Neural cell (in vitro differentiated cells): Measurements from ENCODE around the gene PTPRT. TPM values are rescaled to one million over a fixed set of nuclear protein-coding genes. Genes with fewer than 3 reads are reported as not detected.

Experiments used
- H2AFZ ChIP-seq: fragments of 200-600, 300-800 bp; sonication (generic), shearing (Covaris generic); 2 replicates; pipeline ENCODE4 v1.6.0; 2014; ENCODE audit warnings: low read depth, mild to moderate bottlenecking, antibody characterized with exemption, low read length, moderate library complexity
- H3F3A ChIP-seq: fragments of 200-600 bp; shearing (Covaris generic); 2 replicates; pipeline ENCODE4 v1.6.1; 2016; ENCODE audit warnings: mild to moderate bottlenecking, moderate library complexity, mixed read lengths, antibody characterized with exemption, low read length; ENCODE audit not compliant: insufficient read depth, poor library complexity, severe bottlenecking
- H3K27ac ChIP-seq: fragments of 200-600, 300-800 bp; sonication (generic), shearing (Covaris generic); 2 replicates; pipeline ENCODE4 v1.5.1; 2014; ENCODE audit warnings: mild to moderate bottlenecking, low read length, moderate library complexity
- H3K27me3 ChIP-seq: fragments of 300-800, 200-600 bp; sonication (generic), shearing (Covaris generic); 2 replicates; pipeline ENCODE4 v1.6.0; 2014; ENCODE audit warnings: mild to moderate bottlenecking, low read depth, low read length, moderate library complexity; ENCODE audit not compliant: insufficient read depth
- H3K36me3 ChIP-seq: fragments of 300-800, 200-600 bp; sonication (generic), shearing (Covaris generic); 2 replicates; pipeline ENCODE4 v1.5.1; 2014; ENCODE audit warnings: mild to moderate bottlenecking, antibody characterized with exemption, low read length, moderate library complexity; ENCODE audit not compliant: insufficient read depth
- H3K4me2 ChIP-seq: fragments of 300-800, 200-600 bp; sonication (generic), shearing (Covaris generic); 2 replicates; pipeline ENCODE4 v1.6.0; 2014; ENCODE audit warnings: mild to moderate bottlenecking, low read length
- H3K4me3 ChIP-seq: fragments of 300-800, 200-600 bp; sonication (generic), shearing (Covaris generic); 2 replicates; pipeline ENCODE4 v1.5.1; 2014; ENCODE audit warnings: mild to moderate bottlenecking, low read length, moderate library complexity
- H3K79me2 ChIP-seq: fragments of 200-600 bp; shearing (Covaris generic); replicated peaks from 2 replicates; pipeline ENCODE4 v1.6.0; 2014; ENCODE audit warnings: mild to moderate bottlenecking, low read length, moderate library complexity; ENCODE audit not compliant: insufficient read depth
- H3K9ac ChIP-seq: fragments of 300-800, 200-600 bp; sonication (generic), shearing (Covaris generic); 2 replicates; pipeline ENCODE4 v1.6.1; 2016; ENCODE audit warnings: mild to moderate bottlenecking, low read length, mixed read lengths
- H3K9me2 ChIP-seq: fragments of 200-600 bp; shearing (Covaris generic); 2 replicates; pipeline ENCODE4 v1.6.1; 2016; ENCODE audit warnings: mild to moderate bottlenecking, low read length, mixed read lengths; ENCODE audit not compliant: insufficient read depth
- H3K9me3 ChIP-seq: fragments of 200-600, 300-800 bp; sonication (generic), shearing (Covaris generic); 2 replicates; pipeline ENCODE4 v1.6.1; 2016; ENCODE audit warnings: mild to moderate bottlenecking, mixed run types, low read length, moderate library complexity, mixed read lengths
- H4K20me1 ChIP-seq: fragments of 200-600 bp; shearing (Covaris generic); 2 replicates; pipeline ENCODE4 v1.6.1; 2016; ENCODE audit warnings: mild to moderate bottlenecking, mixed run types; ENCODE audit not compliant: insufficient read depth
- EP300 ChIP-seq: fragments of 450-650 bp; conservative IDR thresholded peaks from 2 replicates; pipeline ENCODE4 v1.6.1; 2014; ENCODE audit warnings: antibody characterized with exemption, mild to moderate bottlenecking, moderate library complexity; ENCODE audit not compliant: poor library complexity, severe bottlenecking
- EZH2 ChIP-seq: fragments of 200-600, 300-800 bp; shearing (Covaris generic), sonication (generic); IDR thresholded peaks from 2 replicates; pipeline ENCODE4 v1.6.1; 2014; ENCODE audit warnings: antibody characterized with exemption, low read length, borderline replicate concordance, mild to moderate bottlenecking; ENCODE audit not compliant: insufficient read depth, poor library complexity, severe bottlenecking
- MXI1 ChIP-seq: fragments of 450-650 bp; conservative IDR thresholded peaks from 2 replicates; pipeline ENCODE4 v1.6.1; 2014; ENCODE audit warnings: antibody characterized with exemption, mild to moderate bottlenecking; ENCODE audit not compliant: poor library complexity, severe bottlenecking
- POLR2AphosphoS5 ChIP-seq: IDR thresholded peaks from 2 replicates; pipeline ENCODE4 v1.6.1; 2012
- RAD21 ChIP-seq: fragments of 450-650 bp; conservative IDR thresholded peaks from 2 replicates; pipeline ENCODE4 v1.6.1; 2014; ENCODE audit warnings: antibody characterized with exemption, mild to moderate bottlenecking, moderate library complexity
- SMC3 ChIP-seq: fragments of 450-650 bp; conservative IDR thresholded peaks from 2 replicates; pipeline ENCODE4 v1.6.1; 2014; ENCODE audit warnings: antibody characterized with exemption, mild to moderate bottlenecking, moderate library complexity; ENCODE audit not compliant: poor library complexity
- TAF1 ChIP-seq: IDR thresholded peaks from 2 replicates; pipeline ENCODE4 v1.6.1; 2012; ENCODE audit warnings: low read depth
- polyA plus RNA-seq: library from polyadenylated mRNA; depleted of rRNA; stranded (reverse); fragments of >200 nt; gene quantifications from 2 replicates; pipeline ENCODE4 v1.2.3, GENCODE V29; 2014
- TF ChIP-seq, protein P1 (sequence below): IDR thresholded peaks from 2 replicates; pipeline ENCODE4 v1.6.1; 2012; ENCODE audit warnings: borderline replicate concordance
- TF ChIP-seq, protein P2 (sequence below): fragments of 450-650 bp; IDR thresholded peaks from 2 replicates; pipeline ENCODE4 v1.5.1; 2014; ENCODE audit warnings: antibody characterized with exemption, mild to moderate bottlenecking, moderate library complexity; ENCODE audit not compliant: poor library complexity, severe bottlenecking

PTPRT gene
- polyA plus RNA-seq, 1 donor from 2014 or later = 9.2 TPM

DNA sequence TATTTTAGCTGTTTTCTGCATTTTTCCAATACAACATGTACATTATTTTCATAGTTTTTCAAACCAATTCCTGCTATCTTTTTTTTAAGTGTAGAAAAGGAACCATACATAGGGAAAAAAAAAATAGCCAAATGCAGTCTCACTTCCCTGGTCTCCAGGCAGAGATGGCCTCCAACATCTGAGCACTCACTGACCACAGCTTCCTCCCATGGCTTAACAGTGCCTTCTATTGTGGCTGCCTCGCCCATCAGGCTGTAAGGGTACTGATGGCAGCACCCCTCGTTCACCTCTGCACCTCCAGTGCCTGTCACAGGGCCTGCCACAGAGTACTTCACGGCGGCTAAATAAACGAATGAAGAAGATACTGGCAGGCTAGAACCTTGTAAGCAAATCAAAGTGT is 591.1 kb downstream of the PTPRT start:
- Histone ChIP-seq H3K27ac (no peak overlapping the region), H2AFZ (no peak overlapping the region), H3K9me3 (no peaks in the 10 kb centered on the region), H3K79me2 (no peaks in the 10 kb centered on the region), H3K27me3 (no peaks in the 10 kb centered on the region), H3K9me2 (no peaks in the 10 kb centered on the region), H3K4me2 (no peak overlapping the region), H3K36me3 (no peaks in the 10 kb centered on the region), H4K20me1 (no peaks in the 10 kb centered on the region), H3F3A (no peaks in the 10 kb centered on the region), H3K9ac (no peak overlapping the region), H3K4me3 (no peak overlapping the region)
- TF ChIP-seq EZH2 = no peak
- TF ChIP-seq, protein P1, sequence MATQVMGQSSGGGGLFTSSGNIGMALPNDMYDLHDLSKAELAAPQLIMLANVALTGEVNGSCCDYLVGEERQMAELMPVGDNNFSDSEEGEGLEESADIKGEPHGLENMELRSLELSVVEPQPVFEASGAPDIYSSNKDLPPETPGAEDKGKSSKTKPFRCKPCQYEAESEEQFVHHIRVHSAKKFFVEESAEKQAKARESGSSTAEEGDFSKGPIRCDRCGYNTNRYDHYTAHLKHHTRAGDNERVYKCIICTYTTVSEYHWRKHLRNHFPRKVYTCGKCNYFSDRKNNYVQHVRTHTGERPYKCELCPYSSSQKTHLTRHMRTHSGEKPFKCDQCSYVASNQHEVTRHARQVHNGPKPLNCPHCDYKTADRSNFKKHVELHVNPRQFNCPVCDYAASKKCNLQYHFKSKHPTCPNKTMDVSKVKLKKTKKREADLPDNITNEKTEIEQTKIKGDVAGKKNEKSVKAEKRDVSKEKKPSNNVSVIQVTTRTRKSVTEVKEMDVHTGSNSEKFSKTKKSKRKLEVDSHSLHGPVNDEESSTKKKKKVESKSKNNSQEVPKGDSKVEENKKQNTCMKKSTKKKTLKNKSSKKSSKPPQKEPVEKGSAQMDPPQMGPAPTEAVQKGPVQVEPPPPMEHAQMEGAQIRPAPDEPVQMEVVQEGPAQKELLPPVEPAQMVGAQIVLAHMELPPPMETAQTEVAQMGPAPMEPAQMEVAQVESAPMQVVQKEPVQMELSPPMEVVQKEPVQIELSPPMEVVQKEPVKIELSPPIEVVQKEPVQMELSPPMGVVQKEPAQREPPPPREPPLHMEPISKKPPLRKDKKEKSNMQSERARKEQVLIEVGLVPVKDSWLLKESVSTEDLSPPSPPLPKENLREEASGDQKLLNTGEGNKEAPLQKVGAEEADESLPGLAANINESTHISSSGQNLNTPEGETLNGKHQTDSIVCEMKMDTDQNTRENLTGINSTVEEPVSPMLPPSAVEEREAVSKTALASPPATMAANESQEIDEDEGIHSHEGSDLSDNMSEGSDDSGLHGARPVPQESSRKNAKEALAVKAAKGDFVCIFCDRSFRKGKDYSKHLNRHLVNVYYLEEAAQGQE = no peak
- TF ChIP-seq POLR2AphosphoS5 = no peak
- no peak for TF ChIP-seq RAD21
- TF ChIP-seq EP300 = no peak
- TF ChIP-seq, protein P2, sequence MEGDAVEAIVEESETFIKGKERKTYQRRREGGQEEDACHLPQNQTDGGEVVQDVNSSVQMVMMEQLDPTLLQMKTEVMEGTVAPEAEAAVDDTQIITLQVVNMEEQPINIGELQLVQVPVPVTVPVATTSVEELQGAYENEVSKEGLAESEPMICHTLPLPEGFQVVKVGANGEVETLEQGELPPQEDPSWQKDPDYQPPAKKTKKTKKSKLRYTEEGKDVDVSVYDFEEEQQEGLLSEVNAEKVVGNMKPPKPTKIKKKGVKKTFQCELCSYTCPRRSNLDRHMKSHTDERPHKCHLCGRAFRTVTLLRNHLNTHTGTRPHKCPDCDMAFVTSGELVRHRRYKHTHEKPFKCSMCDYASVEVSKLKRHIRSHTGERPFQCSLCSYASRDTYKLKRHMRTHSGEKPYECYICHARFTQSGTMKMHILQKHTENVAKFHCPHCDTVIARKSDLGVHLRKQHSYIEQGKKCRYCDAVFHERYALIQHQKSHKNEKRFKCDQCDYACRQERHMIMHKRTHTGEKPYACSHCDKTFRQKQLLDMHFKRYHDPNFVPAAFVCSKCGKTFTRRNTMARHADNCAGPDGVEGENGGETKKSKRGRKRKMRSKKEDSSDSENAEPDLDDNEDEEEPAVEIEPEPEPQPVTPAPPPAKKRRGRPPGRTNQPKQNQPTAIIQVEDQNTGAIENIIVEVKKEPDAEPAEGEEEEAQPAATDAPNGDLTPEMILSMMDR = no peak
- TF ChIP-seq TAF1 = no peak
- no peak for TF ChIP-seq MXI1
- TF ChIP-seq SMC3 = no peak

DNA sequence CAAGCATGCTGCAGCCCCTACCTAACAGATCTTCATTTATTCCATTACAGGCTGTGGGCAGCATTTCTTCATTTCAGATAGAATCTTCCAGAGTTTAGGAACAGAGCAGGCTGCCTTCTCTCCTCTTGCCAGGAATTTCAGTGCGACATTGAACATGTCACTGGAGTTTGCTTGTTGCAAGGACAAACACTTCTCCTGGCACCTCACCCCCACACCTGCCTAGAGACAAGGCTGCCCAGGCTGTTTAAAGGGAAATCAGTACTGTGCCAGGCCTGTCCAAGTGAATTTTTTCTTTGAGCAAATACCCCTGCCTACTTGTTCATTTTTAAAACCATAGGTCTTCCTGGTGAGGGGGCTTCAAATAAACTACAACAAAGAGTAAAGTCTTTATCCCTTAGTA is 594.1 kb downstream of the PTPRT start:
- no peaks in the 10 kb centered on the region for H3K27me3 ChIP-seq
- no peaks in the 10 kb centered on the region for H3K36me3 ChIP-seq
- no peak overlapping the region for H3K4me3 ChIP-seq
- no peaks in the 10 kb centered on the region for H4K20me1 ChIP-seq
- no peak overlapping the region for H2AFZ ChIP-seq
- no peak overlapping the region for H3K27ac ChIP-seq
- H3K4me2 ChIP-seq = no peak overlapping the region
- TF ChIP-seq, protein P1 = no peak
- TF ChIP-seq, protein P2 = no peak
- TF ChIP-seq EZH2 (no peak), TAF1 (no peak), MXI1 (no peak), RAD21 (no peak), EP300 (no peak), POLR2AphosphoS5 (no peak), SMC3 (no peak)
- H3K9me2 ChIP-seq = no peaks in the 10 kb centered on the region
- H3F3A ChIP-seq = no peaks in the 10 kb centered on the region
- no peak overlapping the region for H3K9ac ChIP-seq
- no peaks in the 10 kb centered on the region for H3K9me3 ChIP-seq
- H3K79me2 ChIP-seq = no peaks in the 10 kb centered on the region
